Measurements from ENCODE around the gene CBARP.

Gene CBARP

DNA sequence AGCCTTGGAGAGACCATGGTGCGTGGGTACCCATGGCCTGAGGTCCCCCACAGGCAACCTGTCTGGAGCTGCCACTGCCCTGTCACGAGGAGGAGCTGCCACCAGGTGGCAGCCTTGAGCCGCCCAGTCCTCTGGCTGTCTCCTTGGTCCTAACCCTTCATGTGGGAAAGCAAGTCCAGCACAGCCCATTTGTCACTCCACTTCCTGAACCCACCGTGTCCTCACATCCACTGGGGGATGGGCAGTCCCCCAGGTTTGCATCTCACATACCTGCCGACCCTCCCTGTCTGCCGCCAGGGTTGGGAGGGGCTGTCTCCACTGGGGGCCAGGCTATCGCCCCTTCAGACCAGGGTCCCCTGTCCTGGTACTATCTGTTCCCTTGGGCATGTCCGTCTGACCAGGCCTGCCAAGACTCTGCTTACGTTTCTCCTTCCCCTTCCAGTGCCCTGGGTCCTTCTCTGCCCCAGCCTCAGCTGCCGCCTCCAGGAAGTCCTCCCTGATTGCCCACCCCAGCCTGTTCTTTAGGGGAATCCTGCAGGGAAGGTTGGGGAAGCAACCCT, 42.1 kb upstream of the CBARP start:
- peak; percentile 17 for ATAC-seq
- Mint-ChIP-seq H3K4me3 (peak overlapping the region; percentile 17), H3K4me1 (peaks cover 18% of the 10 kb centered on the region), H3K36me3 (ENCODE audit: low read depth) (peaks cover 12% of the 10 kb centered on the region), H3K9me3 (no peaks in the 10 kb centered on the region), H3K27me3 (peaks cover 8% of the 10 kb centered on the region), H3K27ac (no peak overlapping the region)
- DNase-seq = peak; percentile 86

DNA sequence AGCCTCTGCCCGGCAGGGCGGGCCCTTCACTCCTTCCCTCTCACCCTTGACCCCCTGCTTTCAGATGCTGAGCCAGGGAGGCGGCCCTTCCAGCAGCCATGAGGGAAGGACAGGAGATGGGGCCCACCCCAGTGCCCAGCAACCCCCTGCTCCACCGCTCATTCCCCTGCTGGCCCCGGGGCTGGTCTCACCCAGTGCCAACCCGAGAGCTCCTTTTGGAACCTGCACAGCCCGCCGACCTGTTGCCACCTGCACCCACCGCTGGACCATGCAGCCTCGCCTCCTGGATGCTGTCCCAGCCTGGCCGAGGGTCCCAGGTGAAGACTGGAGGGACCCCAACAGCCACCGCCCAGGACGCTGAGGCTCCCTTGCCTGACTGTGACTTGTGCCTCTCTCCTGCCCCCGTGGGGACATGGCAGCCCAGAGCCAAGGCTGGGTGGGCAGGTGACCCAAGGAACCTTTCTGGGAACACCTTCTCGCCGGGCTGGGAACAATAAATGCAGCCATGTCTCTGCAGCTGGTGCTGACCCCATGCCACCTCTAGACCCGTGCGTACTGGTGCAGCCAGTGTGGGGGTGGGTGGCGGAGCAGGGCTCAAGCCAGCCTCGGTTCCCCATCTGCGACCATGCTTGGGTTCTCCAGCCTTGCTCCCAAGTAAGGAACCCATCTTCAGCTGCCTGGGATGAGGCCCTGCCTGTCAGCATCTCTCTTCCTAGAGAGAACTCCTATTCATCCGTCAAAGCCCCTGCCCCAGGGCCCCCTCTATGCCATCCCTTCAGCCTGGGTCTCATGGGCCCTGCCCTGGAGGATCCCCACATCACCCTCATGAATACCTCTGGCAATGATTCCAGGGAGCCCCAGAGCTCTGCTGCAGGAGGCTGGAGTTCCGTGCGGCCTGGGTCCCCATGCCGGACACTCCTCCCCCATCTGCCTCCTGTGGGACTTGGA, 41.2 kb upstream of the CBARP start:
- H3K36me3 Mint-ChIP-seq (ENCODE audit: low read depth) = peaks cover 16% of the 10 kb centered on the region
- DNase-seq = no peak
- no peak overlapping the region for H3K4me3 Mint-ChIP-seq
- ATAC-seq = no peak
- peaks cover under 1% of the 10 kb centered on the region for H3K27me3 Mint-ChIP-seq
- H3K4me1 Mint-ChIP-seq = peaks cover 23% of the 10 kb centered on the region
- H3K9me3 Mint-ChIP-seq = no peaks in the 10 kb centered on the region
- H3K27ac Mint-ChIP-seq = no peak overlapping the region

- no peak for ATAC-seq
- no peaks in the 10 kb centered on the region for H3K9me3 Mint-ChIP-seq
- H3K4me3 Mint-ChIP-seq = no peak overlapping the region
- peaks cover 23% of the 10 kb centered on the region for H3K36me3 Mint-ChIP-seq (ENCODE audit: low read depth)
- H3K27me3 Mint-ChIP-seq = no peaks in the 10 kb centered on the region
- no peak for DNase-seq
- peaks cover 30% of the 10 kb centered on the region for H3K4me1 Mint-ChIP-seq
- no peak overlapping the region for H3K27ac Mint-ChIP-seq
Observed at GRCh38 chr19:1278074-1278473, 40.3 kb upstream of the CBARP start.

DNA sequence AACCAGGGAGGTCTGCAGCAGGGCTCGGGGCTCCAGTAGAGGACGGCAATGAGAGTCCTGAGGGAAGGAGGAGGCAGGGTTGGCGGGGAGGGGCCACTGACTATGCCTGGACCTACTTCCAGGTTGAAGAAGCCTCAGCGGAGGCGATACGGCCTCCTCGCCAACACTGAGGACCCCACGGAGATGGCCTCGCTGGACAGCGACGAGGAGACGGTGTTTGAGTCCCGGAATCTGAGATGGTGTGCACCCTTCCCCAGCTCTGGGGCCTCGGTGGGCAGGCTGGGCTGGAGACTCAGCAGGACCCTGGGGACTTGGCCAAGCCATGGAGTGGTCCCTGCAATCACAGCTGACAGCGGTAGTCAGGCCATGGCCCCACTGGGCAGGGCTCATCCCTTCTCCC, 39.3 kb upstream of the CBARP start:
- no peaks in the 10 kb centered on the region for H3K27me3 Mint-ChIP-seq
- DNase-seq (no peak), ATAC-seq (no peak)
- H3K9me3 Mint-ChIP-seq = no peaks in the 10 kb centered on the region
- H3K27ac Mint-ChIP-seq = peak overlapping the region; percentile 95
- peaks cover 32% of the 10 kb centered on the region for H3K36me3 Mint-ChIP-seq (ENCODE audit: low read depth)
- H3K4me1 Mint-ChIP-seq = peaks cover 40% of the 10 kb centered on the region
- peak overlapping the region; percentile 89 for H3K4me3 Mint-ChIP-seq

DNA sequence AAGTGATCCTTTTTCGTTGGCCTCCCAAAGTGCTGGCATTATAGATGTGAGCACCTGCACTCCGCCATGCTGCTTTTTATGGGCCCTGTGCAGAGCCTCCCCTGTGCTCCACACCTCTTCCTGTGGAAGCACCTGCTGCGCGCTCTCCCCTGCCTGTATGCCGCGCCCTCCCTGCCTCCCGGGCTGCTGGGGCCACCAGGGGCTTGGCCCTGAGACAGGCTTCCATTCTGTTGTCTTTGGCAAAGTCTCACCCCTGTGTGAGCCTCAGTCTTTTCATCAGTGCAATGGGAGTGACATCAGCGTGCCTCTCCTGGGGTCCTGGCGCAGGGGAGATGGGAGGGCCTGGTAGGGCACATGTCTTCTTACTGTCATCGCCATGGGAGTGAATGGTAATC, 38.8 kb upstream of the CBARP start:
- Mint-ChIP-seq H3K4me3 (peak overlapping the region; percentile 89), H3K9me3 (no peaks in the 10 kb centered on the region), H3K4me1 (peaks cover 44% of the 10 kb centered on the region), H3K27ac (peak overlapping the region; percentile 95), H3K36me3 (ENCODE audit: low read depth) (peaks cover 36% of the 10 kb centered on the region), H3K27me3 (no peaks in the 10 kb centered on the region)
- DNase-seq (no peak), ATAC-seq (no peak)

DNA sequence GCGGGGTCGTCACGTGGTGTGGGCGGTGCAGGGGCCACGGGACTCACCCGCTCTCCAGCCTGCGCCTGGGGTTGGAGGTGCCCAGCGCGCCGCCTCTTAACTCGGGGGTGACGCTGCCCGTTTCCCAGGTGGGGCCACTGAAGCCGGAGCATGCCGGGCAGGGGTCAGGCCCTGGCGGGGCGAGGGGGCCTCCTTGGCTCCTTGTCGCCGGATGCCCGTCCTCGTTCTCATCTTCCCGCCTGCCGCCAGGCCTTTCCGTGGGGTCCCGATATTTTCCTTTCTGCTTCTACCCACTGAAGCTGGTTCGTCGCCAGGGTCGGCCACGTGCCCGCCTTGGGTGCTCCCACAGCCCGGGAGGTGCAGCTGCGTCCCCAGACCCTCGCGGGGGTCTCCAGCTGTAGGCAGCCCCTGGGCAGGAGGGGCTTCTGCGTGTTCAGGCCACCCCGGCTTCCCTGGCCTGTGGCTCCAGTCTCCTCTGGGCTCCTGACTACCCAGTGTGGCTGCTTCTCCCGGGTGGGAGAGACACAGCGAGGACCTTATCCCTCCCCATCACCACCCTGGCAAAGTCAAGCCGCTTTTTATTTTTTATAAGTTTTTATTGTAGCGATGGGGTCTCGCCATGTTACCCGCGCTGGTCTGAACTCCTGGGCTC, 38.3 kb upstream of the CBARP start:
- Mint-ChIP-seq H3K27me3 (no peaks in the 10 kb centered on the region), H3K4me3 (peak overlapping the region; percentile 89), H3K36me3 (ENCODE audit: low read depth) (peaks cover 41% of the 10 kb centered on the region), H3K27ac (peak overlapping the region; percentile 95), H3K4me1 (peaks cover 49% of the 10 kb centered on the region), H3K9me3 (no peaks in the 10 kb centered on the region)
- no peak for ATAC-seq
- DNase-seq = no peak

DNA sequence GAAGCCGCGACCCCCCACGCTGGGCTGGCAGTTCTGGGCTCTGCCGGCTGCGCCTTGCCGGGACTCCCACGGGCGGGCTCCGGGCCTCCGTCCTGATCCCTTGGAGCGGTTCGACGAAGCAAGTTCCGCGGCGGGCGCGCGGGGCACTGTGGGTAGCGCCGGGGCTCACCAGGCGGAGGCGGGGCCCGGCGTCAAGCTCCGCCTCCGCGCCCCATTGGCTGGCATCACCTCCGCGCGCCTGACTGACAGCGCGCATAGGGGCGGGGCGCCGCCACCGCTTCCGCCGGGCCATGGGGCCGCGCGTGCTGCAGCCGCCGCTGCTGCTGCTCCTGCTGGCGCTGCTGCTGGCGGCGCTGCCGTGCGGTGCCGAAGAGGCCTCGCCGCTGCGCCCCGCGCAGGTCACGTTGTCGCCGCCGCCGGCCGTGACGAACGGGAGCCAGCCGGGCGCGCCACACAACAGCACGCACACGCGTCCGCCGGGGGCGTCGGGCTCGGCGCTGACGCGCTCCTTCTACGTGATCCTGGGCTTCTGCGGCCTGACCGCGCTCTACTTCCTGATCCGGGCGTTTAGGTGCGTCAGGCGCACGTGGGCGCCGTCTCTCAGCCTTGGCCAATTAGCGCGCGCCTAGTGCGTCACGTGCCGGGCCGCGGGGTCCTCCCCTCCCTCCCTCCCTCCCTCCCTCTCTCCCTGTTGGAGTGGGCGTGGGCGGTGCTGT, 37.6 kb upstream of the CBARP start, which contains the start of gene FAM174C:
TSS of gene FAM174C (plus strand) at position 271 of the 716 bp plus-strand sequence. CDS start at position 291, 20 bp downstream.
- ATAC-seq (peak; percentile 87), DNase-seq (peak; percentile 96)
- H3K27ac Mint-ChIP-seq = peak within 1 kb of the TSS; percentile 95
- no peaks in the 10 kb centered on the region for H3K9me3 Mint-ChIP-seq
- H3K36me3 Mint-ChIP-seq (ENCODE audit: low read depth) = peaks cover 47% of the 10 kb centered on the region
- H3K4me1 Mint-ChIP-seq = peaks cover 55% of the 10 kb centered on the region
- no peaks in the 10 kb centered on the region for H3K27me3 Mint-ChIP-seq
- H3K4me3 Mint-ChIP-seq = peak within 1 kb of the TSS; percentile 89

GRCh38 chr19:1274852-1275259, 37.1 kb upstream of the CBARP start:
- DNase-seq = no peak
- H3K36me3 Mint-ChIP-seq (ENCODE audit: low read depth) = peaks cover 52% of the 10 kb centered on the region
- no peaks in the 10 kb centered on the region for H3K9me3 Mint-ChIP-seq
- H3K27ac Mint-ChIP-seq = peak overlapping the region; percentile 79
- peak overlapping the region; percentile 73 for H3K4me3 Mint-ChIP-seq
- H3K4me1 Mint-ChIP-seq = peaks cover 60% of the 10 kb centered on the region
- ATAC-seq = no peak
- H3K27me3 Mint-ChIP-seq = no peaks in the 10 kb centered on the region

GRCh38 chr19:1274081-1274851, 36.5 kb upstream of the CBARP start:
- Mint-ChIP-seq H3K4me1 (peaks cover 59% of the 10 kb centered on the region), H3K9me3 (no peaks in the 10 kb centered on the region), H3K36me3 (ENCODE audit: low read depth) (peaks cover 50% of the 10 kb centered on the region)

GRCh38 chr19:1273263-1274041, 35.6 kb upstream of the CBARP start:
- H3K27me3 Mint-ChIP-seq = no peaks in the 10 kb centered on the region
- peaks cover 65% of the 10 kb centered on the region for H3K4me1 Mint-ChIP-seq
- no peaks in the 10 kb centered on the region for H3K9me3 Mint-ChIP-seq
- peak overlapping the region; percentile 82 for H3K27ac Mint-ChIP-seq
- ATAC-seq = no peak
- DNase-seq = no peak
- peaks cover 50% of the 10 kb centered on the region for H3K36me3 Mint-ChIP-seq (ENCODE audit: low read depth)
- H3K4me3 Mint-ChIP-seq = peak overlapping the region; percentile 71

More at GRCh38 chr19:1274081-1274851, 36.5 kb upstream of the CBARP start:
- Mint-ChIP-seq H3K27ac (peak overlapping the region; percentile 82), H3K4me3 (peak overlapping the region; percentile 73), H3K27me3 (no peaks in the 10 kb centered on the region)
- no peak for ATAC-seq
- no peak for DNase-seq

- DNase-seq (no peak), ATAC-seq (no peak)
- Mint-ChIP-seq H3K4me1 (peaks cover 67% of the 10 kb centered on the region), H3K27ac (peak overlapping the region; percentile 74), H3K27me3 (no peaks in the 10 kb centered on the region), H3K36me3 (ENCODE audit: low read depth) (peaks cover 50% of the 10 kb centered on the region), H3K4me3 (peak overlapping the region; percentile 36), H3K9me3 (no peaks in the 10 kb centered on the region)
Observed at GRCh38 chr19:1272423-1273262, 34.8 kb upstream of the CBARP start.
